ENCODE results near the gene SLC1A2. TPM values are rescaled to one million over a fixed set of nuclear protein-coding genes. Genes with fewer than 3 reads are reported as not detected.

The SLC1A2 gene
- total and polyA plus RNA-seq, 2 experiments from 2014 or later = 0.70 to 2.8 TPM

DNA sequence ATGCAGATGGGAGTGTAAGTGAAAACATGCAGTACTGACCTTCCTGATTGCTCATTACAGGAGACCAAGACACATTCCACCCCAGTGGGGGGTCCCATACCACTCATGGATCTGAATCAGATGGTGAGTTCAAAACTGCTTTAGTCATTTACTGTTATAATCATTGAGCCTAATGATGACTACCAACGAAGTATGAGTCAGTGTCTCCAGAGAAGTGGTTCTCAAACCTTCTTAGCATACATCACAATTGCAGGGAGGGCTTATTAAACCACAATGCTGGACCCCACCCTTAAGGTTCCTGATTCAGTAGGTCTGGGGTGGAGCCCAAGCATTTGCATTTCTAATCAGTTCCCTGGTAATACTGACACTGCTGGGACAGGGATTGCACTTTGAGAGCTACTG lies 204.6 kb downstream of the SLC1A2 start (continued):
- TF ChIP-seq, protein P1, sequence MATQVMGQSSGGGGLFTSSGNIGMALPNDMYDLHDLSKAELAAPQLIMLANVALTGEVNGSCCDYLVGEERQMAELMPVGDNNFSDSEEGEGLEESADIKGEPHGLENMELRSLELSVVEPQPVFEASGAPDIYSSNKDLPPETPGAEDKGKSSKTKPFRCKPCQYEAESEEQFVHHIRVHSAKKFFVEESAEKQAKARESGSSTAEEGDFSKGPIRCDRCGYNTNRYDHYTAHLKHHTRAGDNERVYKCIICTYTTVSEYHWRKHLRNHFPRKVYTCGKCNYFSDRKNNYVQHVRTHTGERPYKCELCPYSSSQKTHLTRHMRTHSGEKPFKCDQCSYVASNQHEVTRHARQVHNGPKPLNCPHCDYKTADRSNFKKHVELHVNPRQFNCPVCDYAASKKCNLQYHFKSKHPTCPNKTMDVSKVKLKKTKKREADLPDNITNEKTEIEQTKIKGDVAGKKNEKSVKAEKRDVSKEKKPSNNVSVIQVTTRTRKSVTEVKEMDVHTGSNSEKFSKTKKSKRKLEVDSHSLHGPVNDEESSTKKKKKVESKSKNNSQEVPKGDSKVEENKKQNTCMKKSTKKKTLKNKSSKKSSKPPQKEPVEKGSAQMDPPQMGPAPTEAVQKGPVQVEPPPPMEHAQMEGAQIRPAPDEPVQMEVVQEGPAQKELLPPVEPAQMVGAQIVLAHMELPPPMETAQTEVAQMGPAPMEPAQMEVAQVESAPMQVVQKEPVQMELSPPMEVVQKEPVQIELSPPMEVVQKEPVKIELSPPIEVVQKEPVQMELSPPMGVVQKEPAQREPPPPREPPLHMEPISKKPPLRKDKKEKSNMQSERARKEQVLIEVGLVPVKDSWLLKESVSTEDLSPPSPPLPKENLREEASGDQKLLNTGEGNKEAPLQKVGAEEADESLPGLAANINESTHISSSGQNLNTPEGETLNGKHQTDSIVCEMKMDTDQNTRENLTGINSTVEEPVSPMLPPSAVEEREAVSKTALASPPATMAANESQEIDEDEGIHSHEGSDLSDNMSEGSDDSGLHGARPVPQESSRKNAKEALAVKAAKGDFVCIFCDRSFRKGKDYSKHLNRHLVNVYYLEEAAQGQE (IDR thresholded peaks at IDR 0.05; ENCODE audit: unreplicated experiment) = no peak
- TF ChIP-seq, protein P2, sequence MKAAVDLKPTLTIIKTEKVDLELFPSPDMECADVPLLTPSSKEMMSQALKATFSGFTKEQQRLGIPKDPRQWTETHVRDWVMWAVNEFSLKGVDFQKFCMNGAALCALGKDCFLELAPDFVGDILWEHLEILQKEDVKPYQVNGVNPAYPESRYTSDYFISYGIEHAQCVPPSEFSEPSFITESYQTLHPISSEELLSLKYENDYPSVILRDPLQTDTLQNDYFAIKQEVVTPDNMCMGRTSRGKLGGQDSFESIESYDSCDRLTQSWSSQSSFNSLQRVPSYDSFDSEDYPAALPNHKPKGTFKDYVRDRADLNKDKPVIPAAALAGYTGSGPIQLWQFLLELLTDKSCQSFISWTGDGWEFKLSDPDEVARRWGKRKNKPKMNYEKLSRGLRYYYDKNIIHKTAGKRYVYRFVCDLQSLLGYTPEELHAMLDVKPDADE (IDR thresholded peaks at IDR 0.05) = no peak

DNA sequence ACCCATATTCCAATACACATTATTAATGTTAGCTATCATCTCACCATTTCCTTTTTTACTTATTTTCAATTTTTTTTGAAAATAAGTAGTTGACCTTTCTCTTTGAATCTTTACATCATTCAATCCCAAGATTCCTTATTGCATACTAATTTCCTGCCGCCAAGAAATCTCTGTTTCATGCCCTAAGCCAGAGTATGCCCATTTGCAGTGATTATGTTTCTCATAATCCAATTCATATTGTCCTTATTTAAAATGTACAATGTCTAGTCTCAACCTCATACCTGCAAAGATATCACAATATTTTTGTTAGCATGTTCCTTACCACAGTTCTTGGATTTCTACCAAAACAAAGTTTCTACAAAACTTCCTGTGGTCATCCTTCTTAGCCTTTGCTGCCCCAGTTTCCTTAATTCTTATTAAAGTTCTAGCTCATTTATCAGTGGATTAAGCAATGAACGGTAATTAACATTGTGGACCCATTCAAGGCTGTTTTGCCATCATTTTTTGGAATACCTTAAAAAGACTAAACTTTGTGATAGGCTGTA lies 205.1 kb downstream of the SLC1A2 start:
- Histone ChIP-seq H3K27me3 (ENCODE audit: insufficient read depth) (no peaks in the 10 kb centered on the region), H3K4me2 (no peak overlapping the region), H2AFZ (no peak overlapping the region), H3K27ac (ENCODE audit: low read depth) (peak overlapping the region; percentile 60), H3K4me3 (no peak overlapping the region), H3K36me3 (ENCODE audit: insufficient read depth) (no peaks in the 10 kb centered on the region), H3F3A (replicated peaks; ENCODE audit: low read depth) (no peaks in the 10 kb centered on the region), H4K20me1 (replicated peaks; ENCODE audit: insufficient read depth) (no peaks in the 10 kb centered on the region), H3K79me2 (replicated peaks; ENCODE audit: insufficient read depth) (no peaks in the 10 kb centered on the region), H3K4me1 (ENCODE audit: insufficient read depth) (peaks cover 20% of the 10 kb centered on the region), H3K9me2 (ENCODE audit: insufficient read depth) (peaks cover 12% of the 10 kb centered on the region; the same call in 1 of the 2 replicates)
- no peak for ATAC-seq
- H3K9me3 Mint-ChIP-seq = peaks cover 4% of the 10 kb centered on the region; the same call in 2 of the 3 replicates
- peaks cover 29% of the 10 kb centered on the region for H3K4me1 Mint-ChIP-seq
- no peaks in the 10 kb centered on the region for H3K36me3 Mint-ChIP-seq (ENCODE audit: low read depth)
- no peak for DNase-seq (ENCODE audit: low spot score)
- peaks cover 2% of the 10 kb centered on the region for H3K27me3 Mint-ChIP-seq (ENCODE audit: insufficient read depth, low read depth, poor library complexity)
- H3K4me3 Mint-ChIP-seq = no peak overlapping the region
- H3K27ac Mint-ChIP-seq = no peak overlapping the region
- TF ChIP-seq CREB1 (CRISPR knock-in tag; IDR thresholded peaks at IDR 0.05; ENCODE audit: low read depth) (no peak), NANOG (IDR thresholded peaks at IDR 0.05; ENCODE audit: borderline replicate concordance) (no peak), JUNB (IDR thresholded peaks at IDR 0.05; ENCODE audit: unreplicated experiment) (no peak), ZNF114 (CRISPR knock-in tag; IDR thresholded peaks at IDR 0.05) (no peak), EZH2phosphoT487 (IDR thresholded peaks at IDR 0.05; ENCODE audit: unreplicated experiment) (no peak)
- TF ChIP-seq, protein P3, sequence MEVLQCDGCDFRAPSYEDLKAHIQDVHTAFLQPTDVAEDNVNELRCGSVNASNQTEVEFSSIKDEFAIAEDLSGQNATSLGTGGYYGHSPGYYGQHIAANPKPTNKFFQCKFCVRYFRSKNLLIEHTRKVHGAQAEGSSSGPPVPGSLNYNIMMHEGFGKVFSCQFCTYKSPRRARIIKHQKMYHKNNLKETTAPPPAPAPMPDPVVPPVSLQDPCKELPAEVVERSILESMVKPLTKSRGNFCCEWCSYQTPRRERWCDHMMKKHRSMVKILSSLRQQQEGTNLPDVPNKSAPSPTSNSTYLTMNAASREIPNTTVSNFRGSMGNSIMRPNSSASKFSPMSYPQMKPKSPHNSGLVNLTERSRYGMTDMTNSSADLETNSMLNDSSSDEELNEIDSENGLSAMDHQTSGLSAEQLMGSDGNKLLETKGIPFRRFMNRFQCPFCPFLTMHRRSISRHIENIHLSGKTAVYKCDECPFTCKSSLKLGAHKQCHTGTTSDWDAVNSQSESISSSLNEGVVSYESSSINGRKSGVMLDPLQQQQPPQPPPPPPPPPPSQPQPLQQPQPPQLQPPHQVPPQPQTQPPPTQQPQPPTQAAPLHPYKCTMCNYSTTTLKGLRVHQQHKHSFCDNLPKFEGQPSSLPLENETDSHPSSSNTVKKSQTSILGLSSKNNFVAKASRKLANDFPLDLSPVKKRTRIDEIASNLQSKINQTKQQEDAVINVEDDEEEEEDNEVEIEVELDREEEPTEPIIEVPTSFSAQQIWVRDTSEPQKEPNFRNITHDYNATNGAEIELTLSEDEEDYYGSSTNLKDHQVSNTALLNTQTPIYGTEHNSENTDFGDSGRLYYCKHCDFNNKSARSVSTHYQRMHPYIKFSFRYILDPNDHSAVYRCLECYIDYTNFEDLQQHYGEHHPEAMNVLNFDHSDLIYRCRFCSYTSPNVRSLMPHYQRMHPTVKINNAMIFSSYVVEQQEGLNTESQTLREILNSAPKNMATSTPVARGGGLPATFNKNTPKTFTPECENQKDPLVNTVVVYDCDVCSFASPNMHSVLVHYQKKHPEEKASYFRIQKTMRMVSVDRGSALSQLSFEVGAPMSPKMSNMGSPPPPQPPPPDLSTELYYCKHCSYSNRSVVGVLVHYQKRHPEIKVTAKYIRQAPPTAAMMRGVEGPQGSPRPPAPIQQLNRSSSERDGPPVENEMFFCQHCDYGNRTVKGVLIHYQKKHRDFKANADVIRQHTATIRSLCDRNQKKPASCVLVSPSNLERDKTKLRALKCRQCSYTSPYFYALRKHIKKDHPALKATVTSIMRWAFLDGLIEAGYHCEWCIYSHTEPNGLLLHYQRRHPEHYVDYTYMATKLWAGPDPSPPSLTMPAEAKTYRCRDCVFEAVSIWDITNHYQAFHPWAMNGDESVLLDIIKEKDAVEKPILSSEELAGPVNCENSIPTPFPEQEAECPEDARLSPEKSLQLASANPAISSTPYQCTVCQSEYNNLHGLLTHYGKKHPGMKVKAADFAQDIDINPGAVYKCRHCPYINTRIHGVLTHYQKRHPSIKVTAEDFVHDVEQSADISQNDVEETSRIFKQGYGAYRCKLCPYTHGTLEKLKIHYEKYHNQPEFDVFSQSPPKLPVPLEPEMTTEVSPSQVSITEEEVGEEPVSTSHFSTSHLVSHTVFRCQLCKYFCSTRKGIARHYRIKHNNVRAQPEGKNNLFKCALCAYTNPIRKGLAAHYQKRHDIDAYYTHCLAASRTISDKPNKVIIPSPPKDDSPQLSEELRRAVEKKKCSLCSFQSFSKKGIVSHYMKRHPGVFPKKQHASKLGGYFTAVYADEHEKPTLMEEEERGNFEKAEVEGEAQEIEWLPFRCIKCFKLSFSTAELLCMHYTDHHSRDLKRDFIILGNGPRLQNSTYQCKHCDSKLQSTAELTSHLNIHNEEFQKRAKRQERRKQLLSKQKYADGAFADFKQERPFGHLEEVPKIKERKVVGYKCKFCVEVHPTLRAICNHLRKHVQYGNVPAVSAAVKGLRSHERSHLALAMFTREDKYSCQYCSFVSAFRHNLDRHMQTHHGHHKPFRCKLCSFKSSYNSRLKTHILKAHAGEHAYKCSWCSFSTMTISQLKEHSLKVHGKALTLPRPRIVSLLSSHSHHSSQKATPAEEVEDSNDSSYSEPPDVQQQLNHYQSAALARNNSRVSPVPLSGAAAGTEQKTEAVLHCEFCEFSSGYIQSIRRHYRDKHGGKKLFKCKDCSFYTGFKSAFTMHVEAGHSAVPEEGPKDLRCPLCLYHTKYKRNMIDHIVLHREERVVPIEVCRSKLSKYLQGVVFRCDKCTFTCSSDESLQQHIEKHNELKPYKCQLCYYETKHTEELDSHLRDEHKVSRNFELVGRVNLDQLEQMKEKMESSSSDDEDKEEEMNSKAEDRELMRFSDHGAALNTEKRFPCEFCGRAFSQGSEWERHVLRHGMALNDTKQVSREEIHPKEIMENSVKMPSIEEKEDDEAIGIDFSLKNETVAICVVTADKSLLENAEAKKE (CRISPR knock-in tag; IDR thresholded peaks at IDR 0.05) = no peak
- TF ChIP-seq, protein P1 (IDR thresholded peaks at IDR 0.05; ENCODE audit: unreplicated experiment) = no peak

Measured in GM23338 (cell line).